PC-9 (cell line): Measurements from ENCODE around the gene FOXJ3.

Source experiments
- CTCF ChIP-seq: fragments of 200-600 bp; sonication (generic); conservative IDR thresholded peaks from 2 replicates; pipeline ENCODE4 v1.6.1; 2017; ENCODE audit warnings: mixed run types, antibody characterized with exemption, mild to moderate bottlenecking, moderate library complexity
- EZH2 ChIP-seq: fragments of 200-600 bp; sonication (generic); IDR thresholded peaks from 2 replicates; pipeline ENCODE4 v1.8.0; 2017; ENCODE audit warnings: antibody characterized with exemption, low read depth

- TF ChIP-seq CTCF, result no peak
- TF ChIP-seq EZH2, result no peak
Observed at GRCh38 chr1:42251042-42251441, 84.0 kb downstream of the FOXJ3 start.
